Midbrain (tissue), 1 donor: Measurements from ENCODE around the gene KLHL2.
A peak's percentile ranks its signal among the peaks of the same experiment; 100 is the strongest.

Experiments used
- DNase-seq: peaks from one replicate; lab custom pipeline; 2025; lab: John Stamatoyannopoulos, UW

KLHL2 gene

GRCh38 chr4:165288639-165289422 is 81.5 kb downstream of the KLHL2 start:
- no peak for DNase-seq

- DNase-seq = no peak
Observed at GRCh38 chr4:165289423-165289785, 82.0 kb downstream of the KLHL2 start.

- DNase-seq = no peak
Observed at GRCh38 chr4:165293061-165293460, 85.7 kb downstream of the KLHL2 start.

GRCh38 chr4:165293927-165294649 is 86.7 kb downstream of the KLHL2 start:
- no peak for DNase-seq

GRCh38 chr4:165294907-165295306 is 87.5 kb downstream of the KLHL2 start:
- no peak for DNase-seq

- no peak for DNase-seq
Observed at GRCh38 chr4:165297626-165298025, 90.3 kb downstream of the KLHL2 start.

- no peak for DNase-seq
Observed at GRCh38 chr4:165299399-165300060, 92.2 kb downstream of the KLHL2 start.

GRCh38 chr4:165301833-165302232 is 94.5 kb downstream of the KLHL2 start:
- no peak for DNase-seq

GRCh38 chr4:165302658-165303057 is 95.3 kb downstream of the KLHL2 start:
- no peak for DNase-seq

GRCh38 chr4:165308166-165308565 is 100.8 kb downstream of the KLHL2 start:
- no peak for DNase-seq

- no peak for DNase-seq
Observed at GRCh38 chr4:165308606-165309005, 101.2 kb downstream of the KLHL2 start.

- no peak for DNase-seq
Observed at GRCh38 chr4:165309456-165309855, 102.1 kb downstream of the KLHL2 start.

- no peak for DNase-seq
Observed at GRCh38 chr4:165312506-165312905, 105.1 kb downstream of the KLHL2 start.

GRCh38 chr4:165319030-165319429 is 111.7 kb downstream of the KLHL2 start:
- no peak for DNase-seq

- no peak for DNase-seq
Observed at GRCh38 chr4:165319509-165319908, 112.1 kb downstream of the KLHL2 start.

- no peak for DNase-seq
Observed at GRCh38 chr4:165324236-165324917, 117.0 kb downstream of the KLHL2 start.

GRCh38 chr4:165324918-165325304 is 117.5 kb downstream of the KLHL2 start:
- no peak for DNase-seq

GRCh38 chr4:165325732-165326512 is 118.6 kb downstream of the KLHL2 start:
- no peak for DNase-seq

GRCh38 chr4:165326831-165327210 is 119.5 kb downstream of the KLHL2 start:
- DNase-seq = peak; percentile 54

- DNase-seq = peak; percentile 100
Observed at GRCh38 chr4:165327211-165328100, 120.1 kb downstream of the KLHL2 start, which contains the start of gene MSMO1. Gene MSMO1, plus strand, starts transcription at chr4:165327669. Its CDS starts 5,702 bp downstream, at chr4:165333371.

- DNase-seq = no peak
Observed at GRCh38 chr4:165328101-165328425, 120.7 kb downstream of the KLHL2 start.
